GM18507 (cell line): Measurements from ENCODE around the gene PSMB10.
"Not testable (repeated sequence)": the region's sequence is repeated elsewhere in the genome, so short reads cannot be mapped to it uniquely, and the experiment has no call there.

Source experiments
- DNase-seq: peaks from one replicate; pipeline ENCODE4 v3.0.0; 2011; ENCODE audit warnings: low read depth; ENCODE audit not compliant: insufficient read length; ENCODE audit errors: extremely low spot score
- FAIRE-seq: peaks from 2 replicates; lab custom pipeline; 2011; peaks lifted over from hg19 to GRCh38; lab: Jason Lieb, UNC

The PSMB10 gene

GRCh38 chr16:67943619-67944504, 7.2 kb upstream of the PSMB10 start, which contains the start of gene LCAT:
Gene LCAT (minus strand): TSS chr16:67944120. CDS start chr16:67944101, 19 bp downstream.
- no peak for DNase-seq
- no peak for FAIRE-seq

GRCh38 chr16:67943256-67943618, 6.6 kb upstream of the PSMB10 start:
- DNase-seq (no peak), FAIRE-seq (no peak)

GRCh38 chr16:67942510-67943255, 6.0 kb upstream of the PSMB10 start:
- FAIRE-seq (no peak), DNase-seq (no peak)

- FAIRE-seq (peak; percentile 69), DNase-seq (peak; percentile 32)
Measured at GRCh38 chr16:67942200-67942509, 5.5 kb upstream of the PSMB10 start.

GRCh38 chr16:67941469-67942199, 5.0 kb upstream of the PSMB10 start:
- peak; percentile 15 for FAIRE-seq

GRCh38 chr16:67940446-67941089, 3.9 kb upstream of the PSMB10 start:
- no peak for DNase-seq
- FAIRE-seq, result no peak

More at GRCh38 chr16:67941469-67942199, 5.0 kb upstream of the PSMB10 start:
- no peak for DNase-seq

- no peak for DNase-seq
- FAIRE-seq, result no peak
Measured at GRCh38 chr16:67939507-67940445, 3.1 kb upstream of the PSMB10 start.

GRCh38 chr16:67937713-67938112, 1.1 kb upstream of the PSMB10 start:
- FAIRE-seq, DNase-seq: not testable (repeated sequence)

GRCh38 chr16:67936880-67937605, 393 bp upstream of the PSMB10 start:
- FAIRE-seq (no peak), DNase-seq (peak; percentile 79)

GRCh38 chr16:67935402-67936123, 1.1 kb downstream of the PSMB10 start:
- FAIRE-seq, result peak; percentile 97
- DNase-seq, result peak; percentile 98

GRCh38 chr16:67935101-67935401, 1.6 kb downstream of the PSMB10 start:
- no peak for DNase-seq
- no peak for FAIRE-seq

GRCh38 chr16:67934306-67935100, 2.1 kb downstream of the PSMB10 start:
- FAIRE-seq, result no peak
- no peak for DNase-seq

- no peak for DNase-seq
- no peak for FAIRE-seq
Measured at GRCh38 chr16:67933805-67934204, 2.8 kb downstream of the PSMB10 start.

- FAIRE-seq, result no peak
- DNase-seq, result no peak
Measured at GRCh38 chr16:67932462-67932840, 4.2 kb downstream of the PSMB10 start.

- DNase-seq (no peak), FAIRE-seq (no peak)
Measured at GRCh38 chr16:67931712-67932461, 4.8 kb downstream of the PSMB10 start, which contains the start of gene CTRL. Gene CTRL (minus strand): TSS chr16:67931862. CDS start chr16:67931852, 10 bp downstream.

GRCh38 chr16:67930678-67931211, 5.9 kb downstream of the PSMB10 start:
- DNase-seq (no peak), FAIRE-seq (no peak)
